B cell (primary cell): ENCODE data around the gene ALMS1. TPM values are rescaled to one million over a fixed set of nuclear protein-coding genes. Genes with fewer than 3 reads are reported as not detected.

Experiments used
- ATAC-seq: fragments of 200-7000 bp; cut with Tn5 transposase; one replicate; pipeline ENCODE4 v1.10.0; 2021; ENCODE audit warnings: low read depth, mild to moderate bottlenecking, moderate number of reproducible peaks, moderate library complexity
- CTCF ChIA-PET: fragments of 350-600 bp; sonication (Branson Sonifier 250); formaldehyde crosslinking; loops from one replicate; lab custom pipeline; 2021; ENCODE audit warnings: antibody characterized with exemption, inconsistent platforms; lab: Charles Lee
- POLR2A ChIA-PET: fragments of 350-600 bp; sonication (Branson Sonifier 250); formaldehyde crosslinking; loops from one replicate; lab custom pipeline; 2021; ENCODE audit warnings: antibody characterized with exemption; lab: Charles Lee
- DNase-seq: peaks from one replicate; pipeline ENCODE4 v3.0.0; 2013
- H2AFZ ChIP-seq: 2 replicates; pipeline ENCODE4 v1.6.1; 2012; ENCODE audit warnings: mild to moderate bottlenecking, low read depth, low read length; ENCODE audit not compliant: insufficient read depth, poor library complexity, severe bottlenecking
- H3K27ac ChIP-seq, 2 donors: 1 replicate in 1 of 2; 2 replicates in 1 of 2; pipeline ENCODE4 v1.5.1; 2012 to 2013; ENCODE audit warnings: low read length in 2 of 2, mild to moderate bottlenecking in 2 of 2, moderate library complexity in 1 of 2
- H3K27me3 ChIP-seq, 4 experiments: fragments of 200-600 bp in 1 of 4; sonication (generic) in 1 of 4; replicated peaks in 1 of 4; 1 replicate in 2 of 4; 2 replicates in 2 of 4; pipeline versions ENCODE4 v1.6.1 to v1.7.0; 2013 to 2016; ENCODE audit warnings: low read length in 3 of 4, mild to moderate bottlenecking in 2 of 4, mixed read lengths in 1 of 4, moderate library complexity in 1 of 4; ENCODE audit not compliant: insufficient read depth in 4 of 4, control insufficient read depth in 3 of 4; ENCODE audit errors: control extremely low read depth in 1 of 4
- H3K36me3 ChIP-seq, 2 experiments: replicated peaks in 1 of 2; 1 replicate in 1 of 2; 2 replicates in 1 of 2; pipeline versions ENCODE4 v1.6.1 to v1.7.1; 2013; ENCODE audit warnings: low read length in 1 of 2; ENCODE audit not compliant: insufficient read depth in 2 of 2, control insufficient read depth in 1 of 2; ENCODE audit errors: control extremely low read depth in 1 of 2, extremely low read depth in 1 of 2
- H3K4me1 ChIP-seq, 2 donors: fragments of 200-600 bp in 1 of 2; sonication (generic) in 1 of 2; 1 replicate in 1 of 2; 2 replicates in 1 of 2; pipeline versions ENCODE4 v1.5.1 to v1.6.1; 2013 to 2017; ENCODE audit warnings: low read length in 2 of 2; ENCODE audit not compliant: control insufficient read depth in 2 of 2, insufficient read depth in 2 of 2
- H3K4me2 ChIP-seq: replicated peaks from 2 replicates; pipeline ENCODE3; 2012; ENCODE audit warnings: mild to moderate bottlenecking, low read depth, low read length; ENCODE audit not compliant: poor library complexity, severe bottlenecking
- H3K4me3 ChIP-seq, 5 experiments: fragments of 200-600 bp in 1 of 5; sonication (generic) in 1 of 5; 1 replicate in 3 of 5; 2 replicates in 2 of 5; pipeline versions ENCODE4 v1.5.1 to v1.7.0; 2011 to 2016; ENCODE audit warnings: low read length in 4 of 5, mild to moderate bottlenecking in 4 of 5, low read depth in 2 of 5, control low read depth in 1 of 5, moderate library complexity in 1 of 5; ENCODE audit not compliant: insufficient read depth in 1 of 5; ENCODE audit errors: control extremely low read depth in 1 of 5, extremely low read depth in 1 of 5
- H3K79me2 ChIP-seq: fragments of 200-600 bp; sonication (generic); one replicate; pipeline ENCODE4 v1.6.0; 2016; ENCODE audit warnings: low read length; ENCODE audit not compliant: control insufficient read depth, insufficient read depth
- H3K9ac ChIP-seq: fragments of 200-600 bp; sonication (generic); 2 replicates; pipeline ENCODE4 v1.6.1; 2017; ENCODE audit warnings: mild to moderate bottlenecking, low read length, moderate library complexity
- H3K9me3 ChIP-seq, 3 donors: one replicate each; pipeline versions ENCODE4 v1.6.1 to v1.7.1; 2013; ENCODE audit warnings: low read length in 2 of 3; ENCODE audit not compliant: control insufficient read depth in 2 of 3, insufficient read depth in 1 of 3; ENCODE audit errors: control extremely low read depth in 1 of 3
- H4K20me1 ChIP-seq: 2 replicates; pipeline ENCODE4 v1.6.0; 2012; ENCODE audit warnings: mild to moderate bottlenecking, low read length; ENCODE audit not compliant: insufficient read depth, control insufficient read depth, poor library complexity, severe bottlenecking
- H3K27ac Mint-ChIP-seq: one replicate; pipeline ENCODE4 v1.8.0; 2021; ENCODE audit warnings: mixed read lengths
- H3K27me3 Mint-ChIP-seq: one replicate; pipeline ENCODE4 v1.8.0; 2021; ENCODE audit warnings: mixed read lengths
- H3K4me1 Mint-ChIP-seq: one replicate; pipeline ENCODE4 v1.8.0; 2021; ENCODE audit warnings: mixed read lengths
- H3K4me3 Mint-ChIP-seq: one replicate; pipeline ENCODE4 v1.8.0; 2021; ENCODE audit warnings: mixed read lengths
- H3K9me3 Mint-ChIP-seq: one replicate; pipeline ENCODE4 v1.8.0; 2022; ENCODE audit warnings: mixed read lengths; ENCODE audit not compliant: insufficient read depth
- CTCF ChIP-seq: fragments of 200-600 bp; IDR thresholded peaks from one replicate; pipeline ENCODE4 v1.8.0; 2022; ENCODE audit warnings: antibody characterized with exemption, mild to moderate bottlenecking
- EZH2 ChIP-seq: IDR thresholded peaks from 2 replicates; pipeline ENCODE4 v1.6.1; 2012; ENCODE audit warnings: borderline replicate concordance, low read depth, mild to moderate bottlenecking, moderate library complexity, low read length; ENCODE audit not compliant: insufficient read depth, poor library complexity, severe bottlenecking
- WGBS: methylation state at CpG from one replicate; pipeline ENCODE4 v1.1.5; 2013; ENCODE audit warnings: missing lambda C conversion rate; ENCODE audit not compliant: insufficient coverage; 5-methylcytosine and 5-hydroxymethylcytosine counted together
- intact Hi-C: fragments of 100-400 bp; cut with micrococcal nuclease; formaldehyde crosslinking; loops from one replicate; pipeline ENCODE4 v1.10.0; 2022
- polyA plus RNA-seq: library from polyadenylated mRNA; depleted of rRNA; stranded (reverse); fragments of >200 nt; gene quantifications from 2 replicates; pipeline ENCODE4 v1.2.3, GENCODE V29; 2012
- total RNA-seq, 2 donors: library from RNA; stranded (reverse); fragments of 120-200 nt in 1 of 2; gene quantifications; 1 replicate in 1 of 2; 2 replicates in 1 of 2; pipeline versions ENCODE4 v1.2.3 to v1.2.4, GENCODE V29; 2013 to 2022

ALMS1 gene
- total and polyA plus RNA-seq, 2 donors (not counting 1 experiment from before 2014, with no cell fraction given), result 4.8 to 32.1 TPM

- no peak overlapping the region for H3K9ac ChIP-seq
- DNase-seq (no peak), ATAC-seq (no peak)
- peaks cover 2% of the 10 kb centered on the region for H3K9me3 Mint-ChIP-seq
- no peaks in the 10 kb centered on the region for H3K9me3 ChIP-seq
- ChIA-PET POLR2A (no interaction called here), CTCF (interaction anchor here (0.7 kb wide), 1 partner anchor 10 kb away, joined by 3 read pairs; no protein-coding TSS in a partner anchor)
- no peaks in the 10 kb centered on the region for H3K4me1 ChIP-seq
- intact Hi-C loops, result no loop called here
- no peaks in the 10 kb centered on the region for H3K36me3 ChIP-seq
- H3K79me2 ChIP-seq, result no peaks in the 10 kb centered on the region
- no peak overlapping the region for H3K4me3 Mint-ChIP-seq
- no peak overlapping the region for H3K4me3 ChIP-seq
- TF ChIP-seq EZH2, result no peak
- no peak for TF ChIP-seq CTCF
- peaks cover 63% of the 10 kb centered on the region for H3K27me3 Mint-ChIP-seq
- H3K27me3 ChIP-seq, result peaks cover 0 to 39% (median 17%) of the 10 kb centered on the region in 4 experiments
- no peaks in the 10 kb centered on the region for H4K20me1 ChIP-seq
- H3K27ac Mint-ChIP-seq, result no peak overlapping the region
- no peak overlapping the region for H3K27ac ChIP-seq
- no peaks in the 10 kb centered on the region for H3K4me1 Mint-ChIP-seq
- H2AFZ ChIP-seq, result no peak overlapping the region
- WGBS, result 91% methylated on average over 1 of the region's 2 CpGs
- H3K4me2 ChIP-seq, result no peak overlapping the region
These were observed 9.0 kb upstream of the ALMS1 start for GRCh38 chr2:73376681-73377080.

- no peaks in the 10 kb centered on the region for H3K36me3 ChIP-seq
- peaks cover 23% of the 10 kb centered on the region for H3K4me1 Mint-ChIP-seq
- CTCF ChIA-PET, result no interaction called here
- DNase-seq (no peak), ATAC-seq (no peak)
- H4K20me1 ChIP-seq, result peaks cover 6% of the 10 kb centered on the region
- TF ChIP-seq CTCF, result no peak
- TF ChIP-seq EZH2, result no peak
- H3K27me3 ChIP-seq, result peaks cover 0 to 20% (median 11%) of the 10 kb centered on the region in 4 experiments
- no peaks in the 10 kb centered on the region for H3K79me2 ChIP-seq
- H3K4me1 ChIP-seq, result peaks cover 18 to 20% of the 10 kb centered on the region in 2 donors
- no peak overlapping the region for H3K4me2 ChIP-seq
- peaks cover 38% of the 10 kb centered on the region for H3K27me3 Mint-ChIP-seq
- POLR2A ChIA-PET, result no interaction called here
- H3K4me3 Mint-ChIP-seq, result no peak overlapping the region
- H3K27ac ChIP-seq, result no peak overlapping the region
- H3K4me3 ChIP-seq, result no peak overlapping the region
- H3K9me3 Mint-ChIP-seq, result no peaks in the 10 kb centered on the region
- H3K27ac Mint-ChIP-seq, result no peak overlapping the region
- intact Hi-C loops, result loop anchor here (10.0 kb wide), 1 partner anchor 1452 kb away; the partner anchor contains the start of gene HK2
- H3K9me3 ChIP-seq, result no peaks in the 10 kb centered on the region
- WGBS, result no CpG with 5 or more reads among the region's 3 CpGs
- H2AFZ ChIP-seq, result no peak overlapping the region
- no peak overlapping the region for H3K9ac ChIP-seq
These were observed 2.6 kb upstream of the ALMS1 start for GRCh38 chr2:73383036-73383435.
